Mesodermal cell (in vitro differentiated cells): ENCODE measurements around the gene ILK.
A peak's percentile ranks its signal among the peaks of the same experiment; 100 is the strongest.

ENCODE experiments used
- H3K27ac ChIP-seq: 2 replicates; pipeline ENCODE4 v1.7.0; 2013; ENCODE audit warnings: mild to moderate bottlenecking, low read depth, low read length, moderate library complexity; ENCODE audit not compliant: severe bottlenecking
- H3K36me3 ChIP-seq: 2 replicates; pipeline ENCODE4 v1.7.1; 2013; ENCODE audit warnings: mild to moderate bottlenecking, low read length, moderate library complexity; ENCODE audit not compliant: control insufficient read depth, insufficient read depth
- H3K4me1 ChIP-seq: one replicate; pipeline ENCODE4 v1.7.1; 2013; ENCODE audit warnings: mild to moderate bottlenecking, low read length; ENCODE audit not compliant: insufficient read depth, control insufficient read depth, poor library complexity, severe bottlenecking
- H3K4me3 ChIP-seq: 2 replicates; pipeline ENCODE4 v1.7.0; 2013; ENCODE audit warnings: low read length, control low read depth, mild to moderate bottlenecking; ENCODE audit not compliant: insufficient read depth, poor library complexity, severe bottlenecking; ENCODE audit errors: extremely low read depth
- H3K9me3 ChIP-seq: 2 replicates; pipeline ENCODE4 v1.7.1; 2013; ENCODE audit warnings: mild to moderate bottlenecking, low read length, moderate library complexity; ENCODE audit not compliant: control insufficient read depth
- WGBS, 2 experiments: methylation state at CpG; one replicate each; pipeline ENCODE4 v1.1.5; 2013; ENCODE audit warnings: missing lambda C conversion rate in 2 of 2; ENCODE audit not compliant: insufficient coverage in 2 of 2; 5-methylcytosine and 5-hydroxymethylcytosine counted together

The ILK gene

GRCh38 chr11:6594142-6594768 lies 9.3 kb upstream of the ILK start:
- Histone ChIP-seq H3K4me3 (no peak overlapping the region), H3K4me1 (no peaks in the 10 kb centered on the region), H3K9me3 (no peaks in the 10 kb centered on the region), H3K27ac (no peak overlapping the region), H3K36me3 (peaks cover 63% of the 10 kb centered on the region)
- 93 to 94% methylated on average over 3 of the region's 3 CpGs for WGBS, 2 experiments

- Histone ChIP-seq H3K4me1 (no peaks in the 10 kb centered on the region), H3K27ac (no peak overlapping the region), H3K9me3 (no peaks in the 10 kb centered on the region), H3K4me3 (no peak overlapping the region), H3K36me3 (peaks cover 84% of the 10 kb centered on the region)
- 91 to 92% methylated on average over 4 to 5 of the region's 5 CpGs for WGBS, 2 experiments
These were observed 7.2 kb upstream of the ILK start for GRCh38 chr11:6596239-6596877.

DNA sequence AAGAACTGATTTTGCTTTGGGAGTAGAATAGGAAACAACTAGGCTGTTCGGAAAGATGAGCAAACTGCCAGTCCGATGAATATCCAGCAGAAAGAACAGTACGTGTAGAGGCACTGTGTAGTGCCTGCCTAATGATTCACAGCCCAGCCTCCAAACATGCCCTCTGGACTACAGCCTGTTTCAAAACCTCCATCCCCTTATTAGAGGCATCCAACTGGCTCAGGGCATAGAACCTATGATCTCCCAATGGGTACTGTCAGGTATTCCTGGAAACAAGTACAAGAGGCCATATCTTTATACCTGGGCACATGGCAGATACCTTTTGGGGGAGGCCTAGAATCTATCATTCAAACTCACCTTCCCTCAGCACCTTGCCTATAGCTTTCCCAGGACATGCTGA lies 5.0 kb upstream of the ILK start:
- H3K27ac ChIP-seq, result no peak overlapping the region
- H3K4me3 ChIP-seq, result no peak overlapping the region
- no peaks in the 10 kb centered on the region for H3K9me3 ChIP-seq
- H3K36me3 ChIP-seq, result peaks cover 76% of the 10 kb centered on the region
- peaks cover 6% of the 10 kb centered on the region for H3K4me1 ChIP-seq
- 90 to 100% methylated on average over 2 to 3 of the region's 3 CpGs for whole genome bisulfite sequencing, 2 experiments

GRCh38 chr11:6599449-6599848 lies 4.1 kb upstream of the ILK start:
- WGBS, 2 experiments, result 92 to 100% methylated on average over 1 of the region's 1 CpG

GRCh38 chr11:6599881-6600390 lies 3.6 kb upstream of the ILK start:
- peaks cover 65% of the 10 kb centered on the region for H3K36me3 ChIP-seq
- no peak overlapping the region for H3K27ac ChIP-seq
- WGBS, 2 experiments, result 100% methylated on average over 1 to 2 of the region's 2 CpGs
- no peaks in the 10 kb centered on the region for H3K9me3 ChIP-seq
- H3K4me3 ChIP-seq, result no peak overlapping the region
- peaks cover 6% of the 10 kb centered on the region for H3K4me1 ChIP-seq

More at GRCh38 chr11:6599449-6599848, 4.1 kb upstream of the ILK start:
- no peak overlapping the region for H3K4me3 ChIP-seq
- peaks cover 67% of the 10 kb centered on the region for H3K36me3 ChIP-seq
- H3K27ac ChIP-seq, result no peak overlapping the region
- no peaks in the 10 kb centered on the region for H3K9me3 ChIP-seq
- peaks cover 6% of the 10 kb centered on the region for H3K4me1 ChIP-seq

- peaks cover 13% of the 10 kb centered on the region for H3K4me1 ChIP-seq
- 96 to 97% methylated on average over 10 to 13 of the region's 13 CpGs for WGBS, 2 experiments
- H3K9me3 ChIP-seq, result no peaks in the 10 kb centered on the region
- H3K27ac ChIP-seq, result no peak overlapping the region
- H3K36me3 ChIP-seq, result peaks cover 70% of the 10 kb centered on the region
- H3K4me3 ChIP-seq, result no peak overlapping the region
These were observed 2.5 kb upstream of the ILK start for GRCh38 chr11:6601041-6601461.

DNA sequence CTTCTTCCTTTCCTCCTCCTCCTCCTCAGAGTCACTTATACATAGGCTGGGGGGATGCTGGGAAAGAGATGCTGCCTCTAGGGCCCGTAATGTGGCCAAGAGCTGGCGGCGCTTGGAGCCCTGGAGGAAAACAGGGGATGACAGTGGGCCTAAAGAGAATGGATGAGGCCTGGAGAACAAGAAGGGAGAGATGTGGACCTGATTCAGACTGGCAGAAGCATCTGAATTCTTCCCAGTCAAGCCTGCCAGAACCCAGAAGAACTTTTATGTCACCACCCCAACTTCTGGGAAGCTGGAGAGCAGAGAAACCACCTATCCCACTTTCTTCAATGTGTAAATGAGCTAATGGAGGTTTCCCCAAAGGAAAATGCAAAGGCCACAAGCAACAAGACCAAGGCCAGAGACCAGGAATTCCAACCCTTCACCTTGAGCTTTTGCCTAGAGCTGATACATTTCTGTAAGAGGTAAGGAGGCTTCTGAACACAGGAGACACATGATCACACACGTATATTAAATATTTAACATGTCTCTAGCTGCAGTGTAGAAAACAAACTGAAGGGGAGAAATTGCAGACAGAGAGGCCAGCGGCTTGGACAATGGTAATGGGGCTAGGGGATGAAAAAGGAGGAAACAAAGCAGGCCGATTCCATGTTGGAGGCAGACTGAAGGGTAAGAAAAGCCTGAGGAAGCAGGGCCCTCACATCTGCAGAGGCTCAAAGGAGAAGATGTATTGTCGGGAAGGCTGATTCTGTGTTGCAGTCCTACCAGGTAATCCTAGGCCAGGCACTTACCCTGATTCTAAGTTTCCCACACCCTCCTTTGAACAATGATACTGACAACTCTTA lies 1.3 kb upstream of the ILK start:
- peak overlapping the region; percentile 97 for H3K4me3 ChIP-seq
- H3K27ac ChIP-seq, result no peak overlapping the region
- WGBS, 2 experiments, result 86 to 88% methylated on average over 5 of the region's 7 CpGs
- H3K4me1 ChIP-seq, result peaks cover 22% of the 10 kb centered on the region
- peaks cover 62% of the 10 kb centered on the region for H3K36me3 ChIP-seq
- no peaks in the 10 kb centered on the region for H3K9me3 ChIP-seq

- Histone ChIP-seq H3K4me1 (peaks cover 40% of the 10 kb centered on the region), H3K36me3 (peaks cover 66% of the 10 kb centered on the region)
- 0% methylated on average over 12 to 19 of the region's 20 CpGs for WGBS, 2 experiments
These were observed 580 bp downstream of the ILK start for GRCh38 chr11:6604081-6604626.

GRCh38 chr11:6604790-6605189 lies 1.2 kb downstream of the ILK start:
- Histone ChIP-seq H3K36me3 (peaks cover 66% of the 10 kb centered on the region), H3K27ac (peak overlapping the region; percentile 87)
- 59 to 63% methylated on average over 3 of the region's 3 CpGs for WGBS, 2 experiments

More at GRCh38 chr11:6604081-6604626, 580 bp downstream of the ILK start:
- H3K4me3 ChIP-seq, result peak overlapping the region; percentile 97
- H3K9me3 ChIP-seq, result no peaks in the 10 kb centered on the region
- H3K27ac ChIP-seq, result peak overlapping the region; percentile 87

DNA sequence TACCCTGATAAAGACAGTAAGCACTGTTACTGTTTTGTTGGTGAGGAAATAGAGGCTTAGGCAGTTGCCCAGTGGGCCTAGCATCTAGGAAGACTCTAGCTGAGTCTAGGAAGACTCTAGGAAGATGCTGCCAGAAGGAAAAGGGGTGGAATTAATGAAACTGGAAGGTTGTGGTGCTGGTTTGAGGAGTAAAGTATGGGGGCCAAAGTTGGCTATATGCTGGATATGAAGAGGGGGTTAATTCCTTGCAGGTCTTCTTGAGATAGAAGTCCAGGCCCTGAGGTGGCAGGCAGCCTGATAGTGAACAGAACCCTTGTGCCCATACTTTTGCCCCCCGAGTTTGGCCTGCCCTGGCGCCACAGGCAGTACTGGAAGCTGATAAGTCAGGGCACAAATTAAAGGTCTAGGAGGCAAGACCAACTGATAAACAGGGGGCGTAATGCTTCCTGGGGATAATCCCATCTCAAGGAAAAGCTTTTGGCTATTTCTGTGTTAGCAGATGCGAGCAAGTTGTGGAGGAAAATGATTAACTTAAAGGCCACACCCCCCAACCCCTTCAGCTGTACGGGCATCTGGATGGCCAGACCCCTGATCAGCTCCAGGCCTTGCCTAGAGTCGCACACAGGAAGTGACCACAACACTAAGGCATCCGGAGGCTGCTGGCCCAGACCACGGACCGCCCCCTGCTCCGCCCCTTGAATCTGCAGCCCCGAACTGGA lies 3.1 kb downstream of the ILK start:
- WGBS, 2 experiments, result 23 to 28% methylated on average over 7 to 8 of the region's 11 CpGs
- peak overlapping the region; percentile 96 for H3K27ac ChIP-seq
- no peaks in the 10 kb centered on the region for H3K9me3 ChIP-seq
- H3K36me3 ChIP-seq, result peaks cover 66% of the 10 kb centered on the region
- peak overlapping the region; percentile 20 for H3K4me3 ChIP-seq
- peaks cover 50% of the 10 kb centered on the region for H3K4me1 ChIP-seq

More at GRCh38 chr11:6604790-6605189, 1.2 kb downstream of the ILK start:
- Histone ChIP-seq H3K4me1 (peaks cover 40% of the 10 kb centered on the region), H3K9me3 (no peaks in the 10 kb centered on the region), H3K4me3 (peak overlapping the region; percentile 97)
